Endothelial cell (in vitro differentiated cells): ENCODE results near the gene MTERF4. TPM values are rescaled to one million over a fixed set of nuclear protein-coding genes. Genes with fewer than 3 reads are reported as not detected.
A peak's percentile ranks its signal among the peaks of the same experiment; 100 is the strongest.

Experiments used
- DNase-seq: peaks from one replicate; pipeline ENCODE4 v3.0.0; 2021; ENCODE audit warnings: low spot score
- H3K27ac Mint-ChIP-seq: one replicate; pipeline ENCODE4 v1.8.0; 2021; ENCODE audit warnings: mixed read lengths, inconsistent platforms; ENCODE audit not compliant: unreplicated experiment
- H3K27me3 Mint-ChIP-seq: one replicate; pipeline ENCODE4 v1.8.0; 2021; ENCODE audit warnings: mild to moderate bottlenecking, moderate library complexity, mixed read lengths, inconsistent platforms; ENCODE audit not compliant: unreplicated experiment
- H3K36me3 Mint-ChIP-seq: one replicate; pipeline ENCODE4 v1.8.0; 2021; ENCODE audit warnings: mild to moderate bottlenecking, low read depth, mixed read lengths, inconsistent platforms; ENCODE audit not compliant: unreplicated experiment
- H3K4me1 Mint-ChIP-seq: one replicate; pipeline ENCODE4 v1.8.0; 2021; ENCODE audit warnings: mild to moderate bottlenecking, mixed read lengths, inconsistent platforms; ENCODE audit not compliant: unreplicated experiment
- H3K4me3 Mint-ChIP-seq: one replicate; pipeline ENCODE4 v1.8.0; 2021; ENCODE audit warnings: mild to moderate bottlenecking, mixed read lengths, inconsistent platforms; ENCODE audit not compliant: unreplicated experiment
- H3K9me3 Mint-ChIP-seq: one replicate; pipeline ENCODE4 v1.8.0; 2021; ENCODE audit warnings: mixed read lengths, inconsistent platforms; ENCODE audit not compliant: unreplicated experiment
- total RNA-seq: library from RNA; stranded (reverse); fragmentation: NEBNext Ultra II Directional; extraction: Animal tissue kit (Norgen Biotek cat#: 25700); gene quantifications from one replicate; pipeline ENCODE4 v1.2.1, GENCODE V29; 2021; ENCODE audit not compliant: unreplicated experiment
- TF ChIP-seq, protein P1 (sequence below): fragments of 200-600 bp; sonication (generic); IDR thresholded peaks from one replicate; pipeline ENCODE4 v1.5.0; 2021; ENCODE audit warnings: antibody characterized with exemption; ENCODE audit not compliant: unreplicated experiment

MTERF4 gene
- total RNA-seq, 1 donor from 2014 or later: 82.4 TPM

DNA sequence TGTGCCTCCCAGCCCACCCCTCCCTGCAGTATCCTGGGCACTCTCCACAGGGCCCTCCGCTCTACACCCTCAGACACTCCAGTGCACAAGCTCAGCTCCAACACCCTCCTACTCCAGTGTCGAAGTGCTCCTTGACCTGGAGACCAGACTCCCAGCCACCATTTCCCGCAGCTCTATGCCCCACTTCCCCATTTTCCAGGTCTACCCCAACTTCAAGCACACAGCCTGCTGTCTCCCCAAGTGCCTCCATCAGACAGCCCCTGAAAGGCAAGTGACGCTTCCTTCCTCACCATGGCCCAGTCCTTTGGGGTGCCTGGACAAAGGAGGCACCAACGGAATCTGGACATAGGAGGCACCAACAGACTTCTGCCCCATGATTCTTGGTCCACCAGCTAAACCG lies 40.0 kb upstream of the MTERF4 start:
- Mint-ChIP-seq H3K27ac (no peak overlapping the region), H3K36me3 (peaks cover 29% of the 10 kb centered on the region), H3K27me3 (peaks cover 5% of the 10 kb centered on the region), H3K4me3 (peak overlapping the region; percentile 56), H3K4me1 (peaks cover 3% of the 10 kb centered on the region), H3K9me3 (no peaks in the 10 kb centered on the region)
- TF ChIP-seq, protein P1, sequence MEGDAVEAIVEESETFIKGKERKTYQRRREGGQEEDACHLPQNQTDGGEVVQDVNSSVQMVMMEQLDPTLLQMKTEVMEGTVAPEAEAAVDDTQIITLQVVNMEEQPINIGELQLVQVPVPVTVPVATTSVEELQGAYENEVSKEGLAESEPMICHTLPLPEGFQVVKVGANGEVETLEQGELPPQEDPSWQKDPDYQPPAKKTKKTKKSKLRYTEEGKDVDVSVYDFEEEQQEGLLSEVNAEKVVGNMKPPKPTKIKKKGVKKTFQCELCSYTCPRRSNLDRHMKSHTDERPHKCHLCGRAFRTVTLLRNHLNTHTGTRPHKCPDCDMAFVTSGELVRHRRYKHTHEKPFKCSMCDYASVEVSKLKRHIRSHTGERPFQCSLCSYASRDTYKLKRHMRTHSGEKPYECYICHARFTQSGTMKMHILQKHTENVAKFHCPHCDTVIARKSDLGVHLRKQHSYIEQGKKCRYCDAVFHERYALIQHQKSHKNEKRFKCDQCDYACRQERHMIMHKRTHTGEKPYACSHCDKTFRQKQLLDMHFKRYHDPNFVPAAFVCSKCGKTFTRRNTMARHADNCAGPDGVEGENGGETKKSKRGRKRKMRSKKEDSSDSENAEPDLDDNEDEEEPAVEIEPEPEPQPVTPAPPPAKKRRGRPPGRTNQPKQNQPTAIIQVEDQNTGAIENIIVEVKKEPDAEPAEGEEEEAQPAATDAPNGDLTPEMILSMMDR: no peak
- no peak for DNase-seq

DNA sequence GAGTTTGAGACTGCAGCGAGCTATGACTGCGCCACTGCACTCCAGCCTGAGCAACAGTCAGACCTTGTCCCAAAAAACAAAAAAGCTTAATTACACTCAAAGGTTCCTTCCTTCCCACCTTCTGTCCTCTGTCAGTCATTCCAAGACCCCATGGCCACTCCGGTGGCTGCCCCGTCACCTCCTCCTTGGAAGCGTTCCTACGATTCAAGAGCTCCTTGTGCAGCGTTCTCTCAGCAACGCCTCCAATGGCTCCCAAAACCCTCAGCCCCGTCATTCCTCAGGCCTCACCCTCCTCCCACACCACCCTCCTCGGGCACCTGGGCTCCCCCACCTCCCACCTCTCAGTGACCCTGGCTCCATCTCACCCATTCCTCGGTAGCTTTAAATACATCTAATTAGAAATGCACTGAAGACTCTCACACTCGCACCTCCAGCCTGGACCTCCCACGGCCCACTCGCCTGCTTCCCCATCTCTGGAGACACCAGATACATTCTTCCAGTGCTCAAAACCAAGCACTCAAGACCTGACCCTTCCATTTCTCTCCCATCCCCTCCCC lies 39.2 kb upstream of the MTERF4 start:
- Mint-ChIP-seq H3K36me3 (peaks cover 31% of the 10 kb centered on the region), H3K27me3 (peaks cover 5% of the 10 kb centered on the region), H3K4me1 (peaks cover 3% of the 10 kb centered on the region), H3K9me3 (no peaks in the 10 kb centered on the region), H3K4me3 (no peak overlapping the region), H3K27ac (peak overlapping the region; percentile 50)
- no peak for DNase-seq
- TF ChIP-seq, protein P1: no peak

DNA sequence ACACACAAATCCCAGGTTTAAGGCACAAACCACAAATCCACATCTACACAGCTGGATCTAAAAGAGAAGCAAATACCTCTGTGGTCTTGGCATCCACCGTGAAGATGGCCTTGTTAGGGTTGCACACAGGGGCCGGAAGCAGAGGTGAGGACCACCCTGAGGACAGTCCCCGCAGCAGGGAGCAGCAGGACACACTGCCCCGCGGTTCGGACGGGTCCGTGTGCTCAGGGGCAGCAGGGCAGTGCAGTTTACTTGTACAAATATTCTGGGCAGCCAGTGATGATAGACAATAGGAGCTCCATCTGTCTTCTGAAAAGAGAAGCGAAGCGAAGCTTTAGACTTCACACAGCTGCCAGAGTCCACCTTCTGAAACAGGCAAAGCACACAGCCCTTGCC lies 38.4 kb upstream of the MTERF4 start:
- H3K4me1 Mint-ChIP-seq: peaks cover 3% of the 10 kb centered on the region
- H3K4me3 Mint-ChIP-seq: peak overlapping the region; percentile 63
- no peaks in the 10 kb centered on the region for H3K9me3 Mint-ChIP-seq
- no peak for DNase-seq
- TF ChIP-seq, protein P1: no peak
- H3K27ac Mint-ChIP-seq: no peak overlapping the region
- H3K27me3 Mint-ChIP-seq: peaks cover 8% of the 10 kb centered on the region
- peaks cover 33% of the 10 kb centered on the region for H3K36me3 Mint-ChIP-seq

DNA sequence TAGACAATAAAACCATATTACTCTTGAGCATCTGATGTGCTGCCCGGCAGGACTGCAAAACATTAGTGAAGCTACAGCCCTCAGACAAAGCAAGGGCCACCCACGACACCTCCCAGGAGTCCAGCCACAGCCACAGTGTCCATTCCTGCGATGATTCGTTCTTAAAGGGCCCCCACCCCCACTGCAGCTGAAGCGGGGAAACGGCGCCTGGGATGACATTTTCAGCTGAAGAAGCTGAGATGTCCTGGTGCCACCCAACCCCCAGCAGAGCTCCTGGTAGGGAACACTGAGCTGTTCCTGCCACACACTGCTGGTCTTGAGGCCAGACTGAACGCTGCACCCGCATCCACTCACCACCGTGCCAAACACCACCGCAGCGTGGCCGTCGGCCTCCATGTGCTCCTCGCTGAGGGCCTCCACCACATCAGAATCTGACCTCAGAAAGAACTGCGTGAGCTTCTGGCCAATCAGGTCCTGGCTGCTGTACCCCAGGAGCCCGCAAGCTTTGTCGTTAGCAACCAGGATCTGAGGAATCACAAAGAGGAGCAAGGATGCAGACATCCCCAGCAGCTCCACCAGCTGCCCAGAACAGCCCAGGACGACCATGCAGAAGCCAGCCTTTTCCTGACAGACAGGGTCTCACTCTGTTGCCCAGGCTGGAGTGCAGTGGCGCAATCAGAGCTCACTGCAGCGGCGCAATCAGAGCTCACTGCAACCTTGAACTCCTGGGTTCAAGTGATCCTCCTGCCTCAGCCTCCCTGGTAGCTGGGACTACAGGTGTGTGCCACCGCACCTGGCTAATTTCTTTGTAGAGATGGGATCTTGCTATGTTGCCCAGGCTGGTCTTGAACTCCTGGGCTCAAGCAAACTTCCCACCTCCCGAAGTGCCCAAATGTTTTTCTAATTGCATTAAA lies 37.7 kb upstream of the MTERF4 start:
- Mint-ChIP-seq H3K4me3 (no peak overlapping the region), H3K27ac (no peak overlapping the region), H3K36me3 (peaks cover 33% of the 10 kb centered on the region), H3K9me3 (no peaks in the 10 kb centered on the region), H3K27me3 (peaks cover 8% of the 10 kb centered on the region), H3K4me1 (peaks cover 3% of the 10 kb centered on the region)
- TF ChIP-seq, protein P1: no peak
- no peak for DNase-seq

DNA sequence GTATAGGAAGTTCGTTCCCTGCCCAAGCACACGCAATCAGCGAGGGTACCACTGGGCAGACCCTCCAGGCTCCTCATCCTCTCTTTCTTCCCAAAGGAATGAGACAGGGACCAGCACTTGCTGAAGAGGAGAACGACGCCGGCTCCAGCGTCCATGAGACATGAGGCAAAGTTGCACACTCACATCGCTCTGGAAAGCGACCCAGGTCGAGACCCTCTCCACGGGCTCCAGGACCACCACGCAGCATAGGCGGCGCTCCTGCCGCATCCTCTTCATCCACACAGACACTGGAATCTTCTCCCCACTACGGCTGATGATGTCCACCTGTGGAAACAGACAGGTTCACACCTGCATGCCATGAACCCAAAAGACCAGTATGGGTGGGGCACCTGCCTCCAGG lies 36.4 kb upstream of the MTERF4 start:
- Mint-ChIP-seq H3K36me3 (peaks cover 38% of the 10 kb centered on the region), H3K27ac (no peak overlapping the region)

More for the DNA sequence above, 36.4 kb upstream of the MTERF4 start:
- no peaks in the 10 kb centered on the region for H3K9me3 Mint-ChIP-seq
- peaks cover 8% of the 10 kb centered on the region for H3K27me3 Mint-ChIP-seq
- TF ChIP-seq, protein P1: no peak
- no peaks in the 10 kb centered on the region for H3K4me1 Mint-ChIP-seq
- DNase-seq: no peak
- H3K4me3 Mint-ChIP-seq: no peak overlapping the region
